H9 (cell line): Measurements from ENCODE around the gene TECRL. TPM values are rescaled to one million over a fixed set of nuclear protein-coding genes. Genes with fewer than 3 reads are reported as not detected.

Experiments used
- DNase-seq: peaks from one replicate; pipeline ENCODE4 v3.0.0-alpha.2; 2017
- H2AFZ ChIP-seq: one replicate; pipeline ENCODE4 v1.6.1; 2013; ENCODE audit warnings: mild to moderate bottlenecking, low read length, control low read depth, moderate library complexity
- H2AK5ac ChIP-seq: 2 replicates; pipeline ENCODE4 v1.6.1; 2013; ENCODE audit warnings: low read length, control low read depth, mixed read lengths; ENCODE audit not compliant: insufficient read length
- H2BK120ac ChIP-seq: one replicate; pipeline ENCODE4 v1.6.1; 2013; ENCODE audit warnings: low read depth, mild to moderate bottlenecking, low read length, control low read depth, inconsistent platforms; ENCODE audit not compliant: poor library complexity, severe bottlenecking
- H2BK12ac ChIP-seq: 2 replicates; pipeline ENCODE4 v1.6.1; 2013; ENCODE audit warnings: low read length, control low read depth, mixed read lengths, low read depth; ENCODE audit not compliant: insufficient read length
- H2BK15ac ChIP-seq: 2 replicates; pipeline ENCODE4 v1.6.1; 2013; ENCODE audit warnings: low read depth, low read length, control low read depth
- H2BK20ac ChIP-seq: one replicate; pipeline ENCODE4 v1.6.1; 2013; ENCODE audit warnings: low read depth, mild to moderate bottlenecking, low read length, control low read depth, inconsistent platforms; ENCODE audit not compliant: poor library complexity, severe bottlenecking
- H2BK5ac ChIP-seq: 2 replicates; pipeline ENCODE4 v1.6.1; 2013; ENCODE audit warnings: low read length, control low read depth, mixed read lengths; ENCODE audit not compliant: insufficient read length
- H3K14ac ChIP-seq: 2 replicates; pipeline ENCODE4 v1.6.1; 2013; ENCODE audit warnings: low read length, control low read depth; ENCODE audit not compliant: insufficient read depth
- H3K18ac ChIP-seq: 2 replicates; pipeline ENCODE4 v1.6.1; 2013; ENCODE audit warnings: low read depth, mild to moderate bottlenecking, mixed read lengths, low read length, control low read depth; ENCODE audit not compliant: insufficient read length
- H3K23ac ChIP-seq: 2 replicates; pipeline ENCODE4 v1.6.1; 2013; ENCODE audit warnings: low read length, control low read depth, mixed read lengths, low read depth; ENCODE audit not compliant: insufficient read length
- H3K23me2 ChIP-seq: 2 replicates; pipeline ENCODE4 v1.6.1; 2013; ENCODE audit warnings: low read depth, mild to moderate bottlenecking, mixed read lengths, low read length, control low read depth; ENCODE audit not compliant: insufficient read length, poor library complexity, severe bottlenecking
- H3K27ac ChIP-seq: 2 replicates; pipeline ENCODE4 v1.5.1; 2013; ENCODE audit warnings: low read length, control low read depth, mixed read lengths, low read depth; ENCODE audit not compliant: insufficient read length
- H3K27me3 ChIP-seq: 2 replicates; pipeline ENCODE4 v1.6.1; 2013; ENCODE audit warnings: low read length, control low read depth, inconsistent platforms; ENCODE audit not compliant: insufficient read depth
- H3K4ac ChIP-seq: 2 replicates; pipeline ENCODE4 v1.6.1; 2013; ENCODE audit warnings: low read depth, mild to moderate bottlenecking, control low read depth, inconsistent platforms, low read length, moderate library complexity
- H3K4me1 ChIP-seq: 2 replicates; pipeline ENCODE4 v1.6.1; 2013; ENCODE audit warnings: low read length, control low read depth, inconsistent platforms; ENCODE audit not compliant: insufficient read depth
- H3K4me2 ChIP-seq: 2 replicates; pipeline ENCODE4 v1.6.1; 2013; ENCODE audit warnings: low read length, control low read depth, mixed read lengths; ENCODE audit not compliant: insufficient read length, insufficient read depth
- H3K56ac ChIP-seq: 2 replicates; pipeline ENCODE4 v1.6.1; 2013; ENCODE audit warnings: low read depth, mild to moderate bottlenecking, mixed read lengths, low read length, control low read depth; ENCODE audit not compliant: insufficient read length
- H3K79me1 ChIP-seq: 2 replicates; pipeline ENCODE4 v1.6.1; 2013; ENCODE audit warnings: low read depth, mild to moderate bottlenecking, moderate library complexity, low read length, control low read depth, inconsistent platforms; ENCODE audit not compliant: insufficient read depth, poor library complexity, severe bottlenecking
- H3K79me2 ChIP-seq: 2 replicates; pipeline ENCODE4 v1.6.1; 2013; ENCODE audit warnings: low read length, control low read depth, inconsistent platforms; ENCODE audit not compliant: insufficient read depth
- H3K9ac ChIP-seq: 2 replicates; pipeline ENCODE4 v1.6.1; 2013; ENCODE audit warnings: low read length, control low read depth, mixed read lengths; ENCODE audit not compliant: insufficient read length; ENCODE audit errors: extremely low read depth
- H3K9me3 ChIP-seq: one replicate; pipeline ENCODE4 v1.6.1; 2013; ENCODE audit warnings: low read depth, low read length, inconsistent platforms; ENCODE audit not compliant: control insufficient read depth
- H3T11ph ChIP-seq: one replicate; pipeline ENCODE4 v1.6.1; 2013; ENCODE audit warnings: mild to moderate bottlenecking, low read length, control low read depth, inconsistent platforms
- H4K20me1 ChIP-seq: one replicate; pipeline ENCODE4 v1.6.1; 2013; ENCODE audit not compliant: control insufficient read depth, insufficient read length, insufficient read depth
- H4K5ac ChIP-seq: 2 replicates; pipeline ENCODE4 v1.6.1; 2013; ENCODE audit warnings: low read depth, mild to moderate bottlenecking, mixed read lengths, low read length, control low read depth; ENCODE audit not compliant: insufficient read length
- H4K8ac ChIP-seq: replicated peaks from 2 replicates; pipeline ENCODE4 v1.6.1; 2013; ENCODE audit warnings: low read length, control low read depth, mixed read lengths, low read depth; ENCODE audit not compliant: insufficient read length
- H4K91ac ChIP-seq: 2 replicates; pipeline ENCODE4 v1.6.1; 2013; ENCODE audit warnings: low read depth, mild to moderate bottlenecking, moderate library complexity, mixed read lengths, low read length, control low read depth; ENCODE audit not compliant: insufficient read length
- H3K27ac Mint-ChIP-seq, 3 experiments: 2 replicates in 2 of 3; 3 replicates in 1 of 3; pipeline ENCODE4 v1.8.0; 2020 to 2021; ENCODE audit warnings: mixed read lengths in 3 of 3, mild to moderate bottlenecking in 1 of 3, moderate library complexity in 1 of 3
- H3K27me3 Mint-ChIP-seq: 2 replicates; pipeline ENCODE4 v1.8.0; 2021; ENCODE audit warnings: low read depth, mild to moderate bottlenecking, moderate library complexity, mixed read lengths
- H3K36me3 Mint-ChIP-seq, 3 experiments: 2 replicates in 2 of 3; 3 replicates in 1 of 3; pipeline ENCODE4 v1.8.0; 2020 to 2021; ENCODE audit warnings: low read depth in 3 of 3, mixed read lengths in 3 of 3; ENCODE audit not compliant: insufficient read depth in 1 of 3
- H3K4me1 Mint-ChIP-seq, 2 experiments: 2 replicates each; pipeline ENCODE4 v1.8.0; 2020; ENCODE audit warnings: mixed read lengths in 2 of 2
- H3K4me3 Mint-ChIP-seq, 2 experiments: 2 replicates in 1 of 2; 3 replicates in 1 of 2; pipeline ENCODE4 v1.8.0; 2020 to 2021; ENCODE audit warnings: mild to moderate bottlenecking in 2 of 2, mixed read lengths in 2 of 2, moderate library complexity in 1 of 2
- H3K9me3 Mint-ChIP-seq, 2 experiments: 2 replicates in 1 of 2; 3 replicates in 1 of 2; pipeline ENCODE4 v1.8.0; 2020; ENCODE audit warnings: mild to moderate bottlenecking in 2 of 2, mixed read lengths in 2 of 2, moderate library complexity in 1 of 2
- WGBS: extraction: QIAGEN DNeasy Blood & Tissue Kit; methylation state at CpG from one replicate; pipeline ENCODE4 v1.1.7; 2013; ENCODE audit warnings: missing lambda C conversion rate, low lambda C conversion rate, mixed read lengths; ENCODE audit not compliant: insufficient read length; ENCODE audit errors: extremely low coverage; 5-methylcytosine and 5-hydroxymethylcytosine counted together
- total RNA-seq: library from RNA; stranded (reverse); gene quantifications from 2 replicates; pipeline ENCODE4 v1.2.1, GENCODE V29; 2021
- TF ChIP-seq, protein P1 (sequence below): fragments of 200-600 bp; sonication (generic); conservative IDR thresholded peaks from 3 replicates; pipeline ENCODE4 v1.8.0; 2021; ENCODE audit warnings: antibody characterized with exemption, mild to moderate bottlenecking

TECRL gene
- total RNA-seq, 1 experiment from 2014 or later: not detected

GRCh38 chr4:64385220-64385619 lies 24.0 kb downstream of the TECRL start:
- Histone ChIP-seq H2BK120ac (no peak overlapping the region), H2BK20ac (no peak overlapping the region), H3K9me3 (no peaks in the 10 kb centered on the region), H3K27me3 (no peaks in the 10 kb centered on the region), H2AFZ (no peak overlapping the region), H3K4me1 (no peaks in the 10 kb centered on the region), H3K56ac (no peak overlapping the region), H3K23me2 (no peaks in the 10 kb centered on the region), H3K9ac (no peak overlapping the region), H3K79me1 (no peaks in the 10 kb centered on the region), H2AK5ac (no peak overlapping the region), H3K4ac (no peak overlapping the region), H2BK5ac (no peak overlapping the region), H4K8ac (no peak overlapping the region), H3K14ac (peak overlapping the region; percentile 50; the same call in 1 of the 2 replicates), H3K27ac (no peak overlapping the region), H2BK15ac (no peak overlapping the region), H3K79me2 (no peaks in the 10 kb centered on the region), H4K5ac (no peak overlapping the region), H3K4me2 (no peak overlapping the region), H3K23ac (no peak overlapping the region), H2BK12ac (no peak overlapping the region), H4K91ac (no peak overlapping the region), H3K18ac (no peak overlapping the region), H3T11ph (no peak overlapping the region), H4K20me1 (no peaks in the 10 kb centered on the region)
- no peaks in the 10 kb centered on the region for H3K36me3 Mint-ChIP-seq
- no CpG with 5 or more reads among the region's 1 CpG for WGBS
- no peaks in the 10 kb centered on the region for H3K4me1 Mint-ChIP-seq
- H3K4me3 Mint-ChIP-seq: no peak overlapping the region
- TF ChIP-seq, protein P1, sequence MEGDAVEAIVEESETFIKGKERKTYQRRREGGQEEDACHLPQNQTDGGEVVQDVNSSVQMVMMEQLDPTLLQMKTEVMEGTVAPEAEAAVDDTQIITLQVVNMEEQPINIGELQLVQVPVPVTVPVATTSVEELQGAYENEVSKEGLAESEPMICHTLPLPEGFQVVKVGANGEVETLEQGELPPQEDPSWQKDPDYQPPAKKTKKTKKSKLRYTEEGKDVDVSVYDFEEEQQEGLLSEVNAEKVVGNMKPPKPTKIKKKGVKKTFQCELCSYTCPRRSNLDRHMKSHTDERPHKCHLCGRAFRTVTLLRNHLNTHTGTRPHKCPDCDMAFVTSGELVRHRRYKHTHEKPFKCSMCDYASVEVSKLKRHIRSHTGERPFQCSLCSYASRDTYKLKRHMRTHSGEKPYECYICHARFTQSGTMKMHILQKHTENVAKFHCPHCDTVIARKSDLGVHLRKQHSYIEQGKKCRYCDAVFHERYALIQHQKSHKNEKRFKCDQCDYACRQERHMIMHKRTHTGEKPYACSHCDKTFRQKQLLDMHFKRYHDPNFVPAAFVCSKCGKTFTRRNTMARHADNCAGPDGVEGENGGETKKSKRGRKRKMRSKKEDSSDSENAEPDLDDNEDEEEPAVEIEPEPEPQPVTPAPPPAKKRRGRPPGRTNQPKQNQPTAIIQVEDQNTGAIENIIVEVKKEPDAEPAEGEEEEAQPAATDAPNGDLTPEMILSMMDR: no peak
- H3K27me3 Mint-ChIP-seq: no peaks in the 10 kb centered on the region
- H3K27ac Mint-ChIP-seq: no peak overlapping the region; a peak in 1 of 7 replicates
- DNase-seq: no peak
- no peaks in the 10 kb centered on the region for H3K9me3 Mint-ChIP-seq
